HG02884 (cell line): ENCODE data around the gene SF3B1.
"Not testable (repeated sequence)": the region's sequence is repeated elsewhere in the genome, so short reads cannot be mapped to it uniquely, and the experiment has no call there.

Experiments
- ATAC-seq: cut with Tn5 transposase; IDR thresholded peaks from one replicate; pipeline ENCODE4 v1.9.1; 2021; ENCODE audit warnings: mild to moderate bottlenecking, moderate library complexity; ENCODE audit not compliant: unreplicated experiment

The SF3B1 gene

GRCh38 chr2:197381641-197382040 is 53.2 kb downstream of the SF3B1 start:
- ATAC-seq = no peak

DNA sequence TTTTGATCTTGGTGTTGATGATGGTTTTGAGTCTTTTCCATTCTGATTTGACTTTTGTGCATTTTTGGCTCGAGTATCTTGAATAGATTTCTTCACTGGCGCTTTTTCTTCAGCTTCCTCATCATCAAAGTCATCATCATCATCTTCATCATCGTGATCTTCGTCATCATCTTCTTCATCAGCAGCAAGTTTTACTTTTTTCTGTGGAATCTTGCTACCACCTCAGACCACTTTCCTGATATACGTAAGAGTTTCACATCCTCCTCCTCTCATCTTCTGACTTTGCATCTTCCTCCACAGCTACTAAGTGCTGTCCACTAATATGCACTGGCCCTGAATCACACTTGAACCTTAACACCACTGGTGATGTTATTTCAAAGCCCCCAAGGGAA is 54.9 kb downstream of the SF3B1 start:
- not testable (repeated sequence) for ATAC-seq

- not testable (repeated sequence) for ATAC-seq
Observed at GRCh38 chr2:197379308-197379917, 55.4 kb downstream of the SF3B1 start.

DNA sequence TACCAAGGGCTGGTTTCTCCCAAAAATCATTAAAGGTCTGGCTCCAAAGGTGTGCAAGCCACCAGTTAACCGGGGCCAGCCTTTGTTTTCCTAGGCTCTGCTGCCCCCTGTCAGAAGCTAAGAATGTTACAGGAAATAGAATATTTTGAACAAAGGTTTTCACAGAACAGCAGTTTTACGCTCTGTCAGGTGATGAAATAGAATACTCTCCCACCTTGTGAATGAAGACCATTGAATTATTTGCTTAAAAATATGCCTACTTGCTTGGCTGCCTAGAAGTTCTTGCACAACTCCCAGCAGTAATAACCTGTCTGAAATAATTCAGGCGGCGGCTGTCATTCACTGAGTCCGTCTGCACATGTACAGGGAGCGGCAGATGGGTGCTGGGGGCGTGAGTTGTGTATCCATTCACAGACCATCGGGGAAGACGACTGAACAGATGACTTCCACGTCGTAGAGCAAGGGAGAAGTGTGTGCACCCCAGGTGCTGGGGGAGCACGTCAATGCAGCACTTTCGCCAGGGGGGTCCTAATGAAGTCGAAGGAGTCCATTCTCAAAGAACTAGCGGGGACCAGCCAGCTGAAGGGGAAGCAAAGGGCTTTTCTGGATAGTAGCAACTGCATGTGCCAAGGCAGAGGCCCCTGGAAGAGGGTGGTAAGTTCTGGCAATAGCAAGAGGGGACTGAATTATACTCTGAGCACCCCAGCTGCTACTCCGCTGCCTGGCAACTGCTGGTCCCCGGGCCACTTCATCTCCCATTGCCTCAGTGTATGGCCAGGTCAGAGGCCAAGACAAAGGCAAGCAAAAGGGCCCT is 56.1 kb downstream of the SF3B1 start:
- no peak for ATAC-seq

DNA sequence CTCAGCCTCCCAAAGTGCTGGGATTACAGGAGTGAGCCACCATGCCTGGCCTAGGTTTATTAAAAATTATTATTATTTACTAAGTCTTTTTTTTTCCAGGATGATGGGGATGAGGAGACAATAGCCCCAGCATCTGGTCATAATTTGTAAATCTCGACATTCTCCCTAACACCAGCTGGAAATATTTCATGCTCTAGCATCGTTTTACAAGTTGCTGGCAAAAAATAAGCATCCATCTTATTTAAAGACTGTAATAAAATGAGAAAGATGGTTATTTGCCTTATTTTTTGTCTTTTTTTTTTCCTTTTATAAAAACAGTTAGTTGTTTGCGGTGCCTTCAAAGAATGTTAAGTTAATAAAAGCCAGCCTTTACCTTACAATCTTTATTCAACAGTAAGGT is 56.7 kb downstream of the SF3B1 start:
- no peak for ATAC-seq

DNA sequence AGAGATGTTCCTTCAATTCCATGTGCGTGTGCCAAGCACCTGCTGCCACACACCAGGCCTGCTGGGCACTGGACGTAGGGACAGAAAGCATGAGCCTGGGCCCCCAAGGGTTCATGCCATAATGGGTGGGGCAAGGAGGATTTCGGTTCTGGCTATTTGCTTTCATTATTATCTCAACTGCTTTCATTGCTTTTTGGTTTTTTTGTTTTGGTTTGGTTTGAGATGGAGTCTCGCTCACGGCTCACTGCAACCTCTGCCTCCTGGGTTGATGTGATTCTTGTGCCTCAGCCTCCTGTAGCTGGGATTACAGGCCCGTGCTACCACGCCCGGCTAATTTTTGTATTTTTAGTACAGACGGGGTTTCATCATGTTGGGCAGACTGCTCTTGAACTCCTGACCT is 57.2 kb downstream of the SF3B1 start:
- ATAC-seq = no peak

DNA sequence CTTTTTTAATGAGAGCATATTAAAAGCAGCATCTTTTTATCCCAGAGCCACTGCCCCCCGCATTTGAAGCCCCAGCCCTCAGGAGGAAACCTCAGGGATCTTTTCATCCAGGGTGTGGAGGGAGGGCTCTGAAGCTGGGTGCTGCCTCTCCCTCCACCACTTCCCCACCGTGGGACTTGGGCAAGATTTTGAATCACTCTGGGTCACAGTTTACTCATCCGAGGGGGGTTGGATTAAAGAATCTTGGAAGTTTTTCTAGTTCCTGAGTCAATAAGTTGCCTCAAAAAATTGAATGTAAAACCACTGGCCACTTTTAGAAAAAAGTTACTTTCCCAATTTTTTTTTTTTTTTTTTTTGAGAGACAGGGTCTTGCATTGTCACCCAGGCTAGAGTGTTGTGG is 62.2 kb downstream of the SF3B1 start:
- ATAC-seq = no peak

GRCh38 chr2:197370664-197371063 is 64.2 kb downstream of the SF3B1 start:
- not testable (repeated sequence) for ATAC-seq

DNA sequence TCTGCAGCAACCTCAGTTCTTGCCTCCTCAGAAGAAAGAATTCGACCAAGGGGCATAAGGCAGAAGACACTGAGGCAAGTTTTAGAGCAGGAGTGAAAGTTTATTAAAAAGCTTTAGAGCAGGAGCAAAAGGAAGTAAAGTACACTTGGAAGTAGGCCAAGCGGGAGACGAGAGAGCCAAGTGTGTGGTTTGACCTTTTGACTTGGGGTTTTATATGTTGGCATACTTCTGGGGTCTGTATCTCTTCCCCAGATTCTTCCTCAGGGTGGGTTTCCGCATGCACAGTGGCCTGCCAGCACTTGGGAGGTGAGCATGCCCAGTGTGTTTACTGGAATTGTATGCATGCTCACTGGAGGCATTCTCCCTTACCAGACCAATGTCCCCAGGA is 64.9 kb downstream of the SF3B1 start:
- ATAC-seq = no peak

DNA sequence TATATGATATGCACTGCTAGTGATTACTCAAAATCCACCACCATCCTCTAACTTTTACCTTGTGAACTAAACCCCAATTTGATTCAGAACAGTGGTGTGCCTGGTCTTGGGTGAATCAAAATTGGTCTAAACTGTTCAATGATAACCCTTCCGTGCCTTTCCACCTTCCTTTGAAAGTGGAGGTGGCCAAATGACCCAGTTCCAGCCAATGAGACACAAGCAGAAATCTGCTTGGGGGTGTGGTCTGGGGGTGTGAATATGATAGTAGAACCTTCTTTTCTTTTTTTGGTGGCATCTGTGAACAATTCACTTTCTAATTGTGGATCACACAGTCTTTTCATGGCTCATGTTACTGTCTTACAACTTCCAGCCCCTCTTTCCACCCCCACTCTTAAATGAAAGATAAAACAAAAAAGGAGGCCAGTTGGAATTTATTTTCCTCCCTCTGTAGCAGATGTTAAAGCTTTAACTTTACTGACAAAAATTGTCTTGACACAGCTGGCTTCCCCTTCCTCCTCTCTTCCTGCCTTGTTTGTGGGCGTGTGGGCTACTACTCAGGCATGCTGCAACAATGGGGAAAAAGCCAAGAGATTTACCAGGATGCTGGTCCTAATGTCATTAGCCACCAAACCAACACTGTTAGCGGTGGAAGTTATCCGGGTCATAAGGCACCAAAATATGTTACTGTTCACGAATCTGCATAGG is 65.4 kb downstream of the SF3B1 start:
- no peak for ATAC-seq

DNA sequence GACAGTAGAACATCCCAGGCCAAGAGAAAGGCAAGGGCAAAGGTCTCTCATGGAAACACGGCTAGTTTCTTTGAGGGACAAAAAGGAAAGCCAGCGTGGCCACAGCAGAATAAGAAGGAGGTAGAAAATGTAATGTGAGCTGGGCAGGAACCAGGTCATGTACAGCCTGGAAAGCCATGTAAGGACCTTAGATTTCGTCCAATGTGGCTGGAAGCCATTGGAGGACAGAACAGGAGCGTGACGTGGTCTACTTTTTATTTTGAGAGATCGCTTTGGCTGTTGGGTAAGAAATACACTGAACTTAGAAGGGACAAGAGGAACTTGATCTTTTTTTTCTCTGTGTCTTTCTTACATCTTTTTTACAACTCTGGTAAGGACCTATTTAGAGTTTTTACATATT is 66.4 kb downstream of the SF3B1 start:
- ATAC-seq = no peak

DNA sequence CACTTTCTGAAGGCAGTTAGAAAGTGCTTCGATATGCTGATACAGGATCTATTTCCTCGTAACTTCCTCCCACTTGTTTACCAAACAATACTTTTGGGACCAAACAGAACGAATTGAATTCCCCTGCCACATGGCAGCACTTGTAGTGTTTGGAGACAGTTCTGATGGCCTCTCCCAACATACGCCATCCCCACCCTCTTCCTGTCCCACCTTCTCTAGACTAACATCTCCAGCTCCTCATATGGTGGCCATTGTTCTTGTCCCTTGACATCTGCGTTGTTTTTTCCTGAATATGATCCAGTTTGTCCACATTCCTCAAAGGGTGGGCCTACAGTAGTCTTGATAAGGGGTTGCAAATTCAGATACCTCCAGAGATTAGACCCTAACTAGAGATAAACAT is 70.8 kb downstream of the SF3B1 start:
- no peak for ATAC-seq

DNA sequence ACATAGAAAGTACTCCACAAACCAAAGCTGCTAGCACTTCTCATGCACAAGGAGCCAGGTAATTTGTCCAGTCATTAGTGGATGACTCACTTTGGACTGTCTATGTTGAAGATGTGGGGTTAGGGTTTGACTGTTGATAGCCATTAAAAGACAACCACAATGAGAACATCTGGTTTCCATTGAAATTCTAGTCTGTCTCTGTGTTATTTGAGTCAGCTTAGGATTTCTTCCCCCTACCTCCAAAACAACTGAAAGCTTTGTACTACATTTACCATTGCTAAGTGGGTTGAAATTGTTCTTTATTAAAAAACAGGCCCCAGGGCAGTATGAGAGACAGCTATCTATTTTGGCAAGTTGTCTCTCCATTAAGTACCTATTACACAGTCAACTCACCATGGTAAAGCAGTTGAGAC is 74.1 kb downstream of the SF3B1 start:
- ATAC-seq = peak; percentile 97

GRCh38 chr2:197359859-197360258 is 75.0 kb downstream of the SF3B1 start:
- no peak for ATAC-seq

GRCh38 chr2:197358931-197359330 is 75.9 kb downstream of the SF3B1 start:
- ATAC-seq = no peak

DNA sequence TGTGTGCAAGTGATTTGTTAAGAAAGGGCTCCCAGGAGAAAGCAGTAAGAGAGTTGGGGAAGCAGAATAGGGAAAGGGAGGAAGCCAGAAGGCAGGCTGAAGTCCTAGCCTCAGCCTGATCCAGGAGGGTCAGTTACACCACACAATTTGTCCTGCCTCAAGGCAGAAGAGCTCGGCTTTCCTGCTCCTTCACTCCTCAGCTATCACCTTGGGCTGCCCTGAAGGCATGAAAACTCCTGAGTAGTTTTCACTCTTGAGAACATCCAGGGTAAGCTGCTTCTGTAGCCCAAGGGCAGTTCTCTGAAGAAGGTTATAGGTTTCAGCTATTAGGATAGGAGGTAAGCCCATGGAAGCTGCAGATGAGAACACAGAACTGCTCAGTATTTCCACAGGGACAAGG is 76.8 kb downstream of the SF3B1 start:
- no peak for ATAC-seq

- ATAC-seq = no peak
Observed at GRCh38 chr2:197356136-197356535, 78.7 kb downstream of the SF3B1 start.

DNA sequence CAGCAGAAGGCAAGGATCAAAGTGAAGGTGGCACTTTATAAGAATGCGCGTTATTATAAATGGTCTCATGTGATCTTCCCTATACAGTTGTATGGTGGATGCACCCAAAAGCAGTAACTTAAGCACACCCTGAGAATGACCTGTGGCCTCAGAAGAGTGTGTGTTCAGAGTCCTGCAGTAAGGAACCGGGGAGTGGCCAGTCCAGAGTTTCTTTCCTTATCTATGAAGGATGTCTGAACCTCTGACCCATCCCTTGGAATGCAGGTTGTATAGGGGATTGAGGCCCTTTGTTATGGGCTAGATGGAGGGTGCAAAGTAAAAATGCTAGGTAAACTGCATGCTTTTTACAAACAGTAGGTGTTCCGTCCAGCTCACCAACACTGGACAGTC is 80.7 kb downstream of the SF3B1 start:
- ATAC-seq = no peak

GRCh38 chr2:197353393-197354168 is 81.2 kb downstream of the SF3B1 start:
- ATAC-seq = no peak

- no peak for ATAC-seq
Observed at GRCh38 chr2:197349699-197350098, 85.1 kb downstream of the SF3B1 start.

DNA sequence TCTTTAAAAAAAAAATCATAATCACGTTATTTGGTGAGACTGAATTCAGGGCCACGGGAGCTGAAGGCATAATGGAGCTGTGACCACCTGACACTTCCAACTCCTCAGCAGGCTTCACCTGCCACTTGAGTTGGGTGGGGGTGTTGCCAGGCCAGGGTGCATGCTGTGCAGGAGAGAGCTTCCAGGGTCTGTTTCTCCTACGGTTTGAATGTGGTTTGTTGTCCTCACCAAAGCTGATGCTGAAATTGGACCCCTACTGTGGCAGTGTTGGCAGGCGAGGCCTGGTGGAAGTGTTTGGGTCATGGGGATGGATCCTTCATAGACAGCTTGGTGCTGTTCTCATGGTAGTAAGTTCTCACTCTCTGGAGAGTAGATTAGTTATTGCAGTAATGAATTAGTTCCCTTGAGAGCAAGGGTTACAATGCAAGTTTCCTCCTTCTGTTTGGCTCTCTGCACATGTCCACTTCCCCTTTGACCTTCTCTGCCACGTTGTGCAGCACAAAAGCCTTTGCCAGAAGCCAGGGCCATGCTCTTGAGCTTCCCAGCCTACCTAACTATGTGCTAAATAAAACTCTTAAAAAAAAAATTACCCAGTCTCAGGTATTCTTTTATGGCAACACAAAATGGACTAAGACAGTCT is 86.0 kb downstream of the SF3B1 start:
- ATAC-seq = no peak
